ENCODE data around the gene RGS10.
"Not testable (repeated sequence)": the region's sequence is repeated elsewhere in the genome, so short reads cannot be mapped to it uniquely, and the experiment has no call there.

The RGS10 gene

GRCh38 chr10:119537953-119538630 is 4.4 kb downstream of the RGS10 start:
- H3K4me3 ChIP-seq (ENCODE audit: low read depth, low read length) = no peak overlapping the region
- DNase-seq (ENCODE audit: low read depth) = no peak
- TF ChIP-seq, protein P1, sequence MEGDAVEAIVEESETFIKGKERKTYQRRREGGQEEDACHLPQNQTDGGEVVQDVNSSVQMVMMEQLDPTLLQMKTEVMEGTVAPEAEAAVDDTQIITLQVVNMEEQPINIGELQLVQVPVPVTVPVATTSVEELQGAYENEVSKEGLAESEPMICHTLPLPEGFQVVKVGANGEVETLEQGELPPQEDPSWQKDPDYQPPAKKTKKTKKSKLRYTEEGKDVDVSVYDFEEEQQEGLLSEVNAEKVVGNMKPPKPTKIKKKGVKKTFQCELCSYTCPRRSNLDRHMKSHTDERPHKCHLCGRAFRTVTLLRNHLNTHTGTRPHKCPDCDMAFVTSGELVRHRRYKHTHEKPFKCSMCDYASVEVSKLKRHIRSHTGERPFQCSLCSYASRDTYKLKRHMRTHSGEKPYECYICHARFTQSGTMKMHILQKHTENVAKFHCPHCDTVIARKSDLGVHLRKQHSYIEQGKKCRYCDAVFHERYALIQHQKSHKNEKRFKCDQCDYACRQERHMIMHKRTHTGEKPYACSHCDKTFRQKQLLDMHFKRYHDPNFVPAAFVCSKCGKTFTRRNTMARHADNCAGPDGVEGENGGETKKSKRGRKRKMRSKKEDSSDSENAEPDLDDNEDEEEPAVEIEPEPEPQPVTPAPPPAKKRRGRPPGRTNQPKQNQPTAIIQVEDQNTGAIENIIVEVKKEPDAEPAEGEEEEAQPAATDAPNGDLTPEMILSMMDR (IDR thresholded peaks at IDR 0.05; ENCODE audit: control insufficient read depth, extremely low read depth, insufficient read depth) = no peak

- TF ChIP-seq, protein P1 (IDR thresholded peaks at IDR 0.05; ENCODE audit: control insufficient read depth, extremely low read depth, insufficient read depth) = no peak
- no peak overlapping the region for H3K4me3 ChIP-seq (ENCODE audit: low read depth, low read length)
- DNase-seq (ENCODE audit: low read depth) = no peak
These were observed 6.0 kb downstream of the RGS10 start for GRCh38 chr10:119536508-119537025.

DNA sequence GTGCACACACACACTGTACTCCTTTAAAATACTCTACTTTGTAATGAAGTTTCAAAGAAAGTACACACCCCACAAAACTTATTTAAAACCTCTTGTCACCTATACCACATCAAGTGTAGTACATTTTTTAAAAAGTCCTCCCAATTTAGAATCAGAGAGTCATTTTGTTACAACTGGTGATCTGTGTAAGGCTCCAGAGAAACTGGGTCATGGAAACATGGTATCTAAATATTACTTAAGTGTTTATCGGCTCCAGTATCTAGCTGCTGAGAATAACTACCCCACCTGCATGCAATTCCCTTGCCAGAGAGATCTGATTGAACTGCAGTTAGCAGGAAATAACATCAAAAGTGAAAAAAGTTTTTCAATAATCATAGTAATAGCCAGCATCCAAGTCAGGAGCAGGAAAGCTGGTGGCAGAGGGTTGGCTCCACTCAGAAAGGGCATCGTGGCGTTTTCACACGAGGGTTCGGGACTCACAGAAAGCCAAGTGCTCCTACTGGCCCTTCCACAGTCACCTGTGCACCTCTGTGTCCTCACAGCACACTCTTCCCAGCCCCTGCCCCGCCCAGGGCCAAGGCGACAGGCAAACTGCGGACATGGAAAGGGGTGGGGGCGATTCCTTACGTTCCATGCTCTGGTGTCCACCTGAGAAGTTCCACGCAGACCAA is 6.5 kb downstream of the RGS10 start:
- TF ChIP-seq, protein P1 (IDR thresholded peaks at IDR 0.05; ENCODE audit: control insufficient read depth, extremely low read depth, insufficient read depth) = no peak
- no peak for DNase-seq (ENCODE audit: low read depth)
- H3K4me3 ChIP-seq (ENCODE audit: low read depth, low read length) = no peak overlapping the region

DNA sequence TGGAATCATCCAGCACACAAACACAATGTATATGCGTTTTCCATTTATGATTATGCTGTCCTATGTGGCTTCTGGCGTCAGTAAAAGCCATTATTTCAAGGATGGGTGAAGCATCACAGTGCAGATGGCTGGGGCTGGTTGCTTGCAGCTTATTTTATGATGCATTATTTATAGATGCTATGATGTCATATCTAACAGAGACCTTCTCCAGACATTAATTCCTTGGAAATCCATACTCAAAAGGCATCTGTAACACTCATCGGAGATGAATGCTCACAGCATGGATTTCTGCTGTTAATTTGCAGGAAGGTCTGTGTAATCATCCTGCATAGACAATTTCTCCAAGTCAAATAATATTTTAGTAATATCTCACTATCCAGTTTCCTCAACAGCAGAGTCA is 7.2 kb downstream of the RGS10 start:
- no peak overlapping the region for H3K4me3 ChIP-seq (ENCODE audit: low read depth, low read length)
- TF ChIP-seq, protein P1 (IDR thresholded peaks at IDR 0.05; ENCODE audit: control insufficient read depth, extremely low read depth, insufficient read depth) = no peak
- DNase-seq (ENCODE audit: low read depth) = no peak

DNA sequence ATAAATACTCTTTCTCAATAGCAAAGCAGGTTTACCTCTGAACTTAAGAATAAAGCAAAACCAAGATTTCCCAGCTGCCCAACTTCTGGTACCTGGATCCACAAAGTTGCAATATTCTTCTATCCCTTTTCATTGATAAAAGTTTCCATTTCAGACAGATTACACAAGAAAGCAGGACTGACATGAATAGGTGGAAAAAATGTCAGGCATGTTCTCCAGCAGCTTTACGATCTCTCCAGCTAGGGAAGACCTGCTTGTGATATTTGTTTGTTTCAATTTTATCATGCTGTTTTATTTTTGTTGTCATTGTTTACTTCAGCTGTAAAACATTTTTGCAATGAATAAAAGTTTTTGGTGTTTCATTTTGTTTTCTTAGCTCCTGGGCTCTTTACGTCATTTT is 9.0 kb downstream of the RGS10 start:
- DNase-seq (ENCODE audit: low read depth) = no peak
- no peak overlapping the region for H3K4me3 ChIP-seq (ENCODE audit: low read depth, low read length)
- TF ChIP-seq, protein P1 (IDR thresholded peaks at IDR 0.05; ENCODE audit: control insufficient read depth, extremely low read depth, insufficient read depth) = no peak

GRCh38 chr10:119532791-119533190 is 9.7 kb downstream of the RGS10 start:
- DNase-seq (ENCODE audit: low read depth); H3K4me3 ChIP-seq (ENCODE audit: low read depth, low read length): not testable (repeated sequence)

DNA sequence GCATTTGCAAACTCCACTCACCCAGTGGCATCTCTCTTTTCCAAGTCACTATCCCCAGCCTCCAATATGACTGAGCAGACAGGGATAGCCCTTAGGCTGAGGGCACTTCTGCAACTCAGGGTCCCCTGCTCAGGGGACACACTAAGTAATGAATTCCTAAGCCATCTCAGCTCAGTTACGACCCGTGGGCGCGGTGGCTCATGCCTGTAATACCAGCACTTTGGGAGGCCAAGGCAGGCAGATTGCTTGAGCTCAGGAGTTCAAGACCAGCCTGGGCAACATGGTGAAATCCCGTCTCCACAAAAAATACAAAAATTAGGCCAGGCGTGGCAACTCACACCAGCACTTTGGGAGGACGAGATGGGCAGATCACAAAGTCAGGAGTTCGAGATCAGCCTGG is 10.3 kb downstream of the RGS10 start:
- DNase-seq (ENCODE audit: low read depth); H3K4me3 ChIP-seq (ENCODE audit: low read depth, low read length): not testable (repeated sequence)

DNA sequence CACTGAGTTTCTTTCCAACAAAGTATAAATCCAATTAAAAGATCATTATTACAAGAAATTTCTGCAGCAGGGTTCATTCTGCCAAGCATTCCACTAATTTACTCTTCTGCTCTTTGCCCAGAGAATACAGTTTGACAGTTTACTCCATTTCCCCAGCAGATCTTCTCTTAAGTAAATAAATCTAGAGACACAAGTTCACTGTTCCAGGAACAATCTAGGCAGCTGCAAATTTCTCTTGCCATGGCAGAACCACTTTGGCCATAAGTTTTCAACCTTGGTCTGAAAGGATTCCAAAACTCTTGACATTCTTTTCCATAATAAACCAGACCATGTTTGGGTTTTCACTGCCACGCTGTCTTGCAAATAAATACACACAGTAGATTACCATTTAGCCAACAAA is 11.5 kb downstream of the RGS10 start:
- TF ChIP-seq, protein P1 (IDR thresholded peaks at IDR 0.05; ENCODE audit: control insufficient read depth, extremely low read depth, insufficient read depth) = no peak
- no peak for DNase-seq (ENCODE audit: low read depth)
- no peak overlapping the region for H3K4me3 ChIP-seq (ENCODE audit: low read depth, low read length)

- not testable (repeated sequence) for H3K4me3 ChIP-seq (ENCODE audit: low read depth, low read length); DNase-seq (ENCODE audit: low read depth)
These were observed 13.8 kb downstream of the RGS10 start for GRCh38 chr10:119528663-119529237.
